H9 (cell line): ENCODE results near the gene UBE2Q1. TPM values are rescaled to one million over a fixed set of nuclear protein-coding genes. Genes with fewer than 3 reads are reported as not detected.

Experiments used
- DNase-seq: peaks from one replicate; pipeline ENCODE4 v3.0.0-alpha.2; 2017
- H2AFZ ChIP-seq: one replicate; pipeline ENCODE4 v1.6.1; 2013; ENCODE audit warnings: mild to moderate bottlenecking, low read length, control low read depth, moderate library complexity
- H2AK5ac ChIP-seq: 2 replicates; pipeline ENCODE4 v1.6.1; 2013; ENCODE audit warnings: low read length, control low read depth, mixed read lengths; ENCODE audit not compliant: insufficient read length
- H2BK120ac ChIP-seq: one replicate; pipeline ENCODE4 v1.6.1; 2013; ENCODE audit warnings: low read depth, mild to moderate bottlenecking, low read length, control low read depth, inconsistent platforms; ENCODE audit not compliant: poor library complexity, severe bottlenecking
- H2BK12ac ChIP-seq: 2 replicates; pipeline ENCODE4 v1.6.1; 2013; ENCODE audit warnings: low read length, control low read depth, mixed read lengths, low read depth; ENCODE audit not compliant: insufficient read length
- H2BK15ac ChIP-seq: 2 replicates; pipeline ENCODE4 v1.6.1; 2013; ENCODE audit warnings: low read depth, low read length, control low read depth
- H2BK20ac ChIP-seq: one replicate; pipeline ENCODE4 v1.6.1; 2013; ENCODE audit warnings: low read depth, mild to moderate bottlenecking, low read length, control low read depth, inconsistent platforms; ENCODE audit not compliant: poor library complexity, severe bottlenecking
- H2BK5ac ChIP-seq: 2 replicates; pipeline ENCODE4 v1.6.1; 2013; ENCODE audit warnings: low read length, control low read depth, mixed read lengths; ENCODE audit not compliant: insufficient read length
- H3K14ac ChIP-seq: 2 replicates; pipeline ENCODE4 v1.6.1; 2013; ENCODE audit warnings: low read length, control low read depth; ENCODE audit not compliant: insufficient read depth
- H3K18ac ChIP-seq: 2 replicates; pipeline ENCODE4 v1.6.1; 2013; ENCODE audit warnings: low read depth, mild to moderate bottlenecking, mixed read lengths, low read length, control low read depth; ENCODE audit not compliant: insufficient read length
- H3K23ac ChIP-seq: 2 replicates; pipeline ENCODE4 v1.6.1; 2013; ENCODE audit warnings: low read length, control low read depth, mixed read lengths, low read depth; ENCODE audit not compliant: insufficient read length
- H3K23me2 ChIP-seq: 2 replicates; pipeline ENCODE4 v1.6.1; 2013; ENCODE audit warnings: low read depth, mild to moderate bottlenecking, mixed read lengths, low read length, control low read depth; ENCODE audit not compliant: insufficient read length, poor library complexity, severe bottlenecking
- H3K27ac ChIP-seq: 2 replicates; pipeline ENCODE4 v1.5.1; 2013; ENCODE audit warnings: low read length, control low read depth, mixed read lengths, low read depth; ENCODE audit not compliant: insufficient read length
- H3K27me3 ChIP-seq: 2 replicates; pipeline ENCODE4 v1.6.1; 2013; ENCODE audit warnings: low read length, control low read depth, inconsistent platforms; ENCODE audit not compliant: insufficient read depth
- H3K4ac ChIP-seq: 2 replicates; pipeline ENCODE4 v1.6.1; 2013; ENCODE audit warnings: low read depth, mild to moderate bottlenecking, control low read depth, inconsistent platforms, low read length, moderate library complexity
- H3K4me1 ChIP-seq: 2 replicates; pipeline ENCODE4 v1.6.1; 2013; ENCODE audit warnings: low read length, control low read depth, inconsistent platforms; ENCODE audit not compliant: insufficient read depth
- H3K4me2 ChIP-seq: 2 replicates; pipeline ENCODE4 v1.6.1; 2013; ENCODE audit warnings: low read length, control low read depth, mixed read lengths; ENCODE audit not compliant: insufficient read length, insufficient read depth
- H3K56ac ChIP-seq: 2 replicates; pipeline ENCODE4 v1.6.1; 2013; ENCODE audit warnings: low read depth, mild to moderate bottlenecking, mixed read lengths, low read length, control low read depth; ENCODE audit not compliant: insufficient read length
- H3K79me1 ChIP-seq: 2 replicates; pipeline ENCODE4 v1.6.1; 2013; ENCODE audit warnings: low read depth, mild to moderate bottlenecking, moderate library complexity, low read length, control low read depth, inconsistent platforms; ENCODE audit not compliant: insufficient read depth, poor library complexity, severe bottlenecking
- H3K79me2 ChIP-seq: 2 replicates; pipeline ENCODE4 v1.6.1; 2013; ENCODE audit warnings: low read length, control low read depth, inconsistent platforms; ENCODE audit not compliant: insufficient read depth
- H3K9ac ChIP-seq: 2 replicates; pipeline ENCODE4 v1.6.1; 2013; ENCODE audit warnings: low read length, control low read depth, mixed read lengths; ENCODE audit not compliant: insufficient read length; ENCODE audit errors: extremely low read depth
- H3K9me3 ChIP-seq: one replicate; pipeline ENCODE4 v1.6.1; 2013; ENCODE audit warnings: low read depth, low read length, inconsistent platforms; ENCODE audit not compliant: control insufficient read depth
- H3T11ph ChIP-seq: one replicate; pipeline ENCODE4 v1.6.1; 2013; ENCODE audit warnings: mild to moderate bottlenecking, low read length, control low read depth, inconsistent platforms
- H4K20me1 ChIP-seq: one replicate; pipeline ENCODE4 v1.6.1; 2013; ENCODE audit not compliant: control insufficient read depth, insufficient read length, insufficient read depth
- H4K5ac ChIP-seq: 2 replicates; pipeline ENCODE4 v1.6.1; 2013; ENCODE audit warnings: low read depth, mild to moderate bottlenecking, mixed read lengths, low read length, control low read depth; ENCODE audit not compliant: insufficient read length
- H4K8ac ChIP-seq: replicated peaks from 2 replicates; pipeline ENCODE4 v1.6.1; 2013; ENCODE audit warnings: low read length, control low read depth, mixed read lengths, low read depth; ENCODE audit not compliant: insufficient read length
- H4K91ac ChIP-seq: 2 replicates; pipeline ENCODE4 v1.6.1; 2013; ENCODE audit warnings: low read depth, mild to moderate bottlenecking, moderate library complexity, mixed read lengths, low read length, control low read depth; ENCODE audit not compliant: insufficient read length
- H3K27ac Mint-ChIP-seq, 3 experiments: 2 replicates in 2 of 3; 3 replicates in 1 of 3; pipeline ENCODE4 v1.8.0; 2020 to 2021; ENCODE audit warnings: mixed read lengths in 3 of 3, mild to moderate bottlenecking in 1 of 3, moderate library complexity in 1 of 3
- H3K27me3 Mint-ChIP-seq: 2 replicates; pipeline ENCODE4 v1.8.0; 2021; ENCODE audit warnings: low read depth, mild to moderate bottlenecking, moderate library complexity, mixed read lengths
- H3K36me3 Mint-ChIP-seq, 3 experiments: 2 replicates in 2 of 3; 3 replicates in 1 of 3; pipeline ENCODE4 v1.8.0; 2020 to 2021; ENCODE audit warnings: low read depth in 3 of 3, mixed read lengths in 3 of 3; ENCODE audit not compliant: insufficient read depth in 1 of 3
- H3K4me1 Mint-ChIP-seq, 2 experiments: 2 replicates each; pipeline ENCODE4 v1.8.0; 2020; ENCODE audit warnings: mixed read lengths in 2 of 2
- H3K4me3 Mint-ChIP-seq, 2 experiments: 2 replicates in 1 of 2; 3 replicates in 1 of 2; pipeline ENCODE4 v1.8.0; 2020 to 2021; ENCODE audit warnings: mild to moderate bottlenecking in 2 of 2, mixed read lengths in 2 of 2, moderate library complexity in 1 of 2
- H3K9me3 Mint-ChIP-seq, 2 experiments: 2 replicates in 1 of 2; 3 replicates in 1 of 2; pipeline ENCODE4 v1.8.0; 2020; ENCODE audit warnings: mild to moderate bottlenecking in 2 of 2, mixed read lengths in 2 of 2, moderate library complexity in 1 of 2
- CTCF ChIP-seq: fragments of 200-600 bp; sonication (generic); conservative IDR thresholded peaks from 3 replicates; pipeline ENCODE4 v1.8.0; 2021; ENCODE audit warnings: antibody characterized with exemption, mild to moderate bottlenecking
- WGBS: extraction: QIAGEN DNeasy Blood & Tissue Kit; methylation state at CpG from one replicate; pipeline ENCODE4 v1.1.7; 2013; ENCODE audit warnings: missing lambda C conversion rate, low lambda C conversion rate, mixed read lengths; ENCODE audit not compliant: insufficient read length; ENCODE audit errors: extremely low coverage; 5-methylcytosine and 5-hydroxymethylcytosine counted together
- total RNA-seq: library from RNA; stranded (reverse); gene quantifications from 2 replicates; pipeline ENCODE4 v1.2.1, GENCODE V29; 2021

The UBE2Q1 gene
- total RNA-seq, 1 experiment from 2014 or later = 108 TPM

GRCh38 chr1:154556422-154556821 is 2.0 kb downstream of the UBE2Q1 start:
- H3K27ac Mint-ChIP-seq = peak overlapping the region; percentile 48 to 95 (median 83); a peak in 6 of 7 replicates
- WGBS = no CpG with 5 or more reads among the region's 4 CpGs
- H2BK120ac ChIP-seq = no peak overlapping the region

More at GRCh38 chr1:154556422-154556821, 2.0 kb downstream of the UBE2Q1 start:
- H3K27ac ChIP-seq = no peak overlapping the region
- no peak overlapping the region for H4K8ac ChIP-seq
- H3K4ac ChIP-seq = no peak overlapping the region
- peaks cover 5% of the 10 kb centered on the region for H3K79me1 ChIP-seq
- H2BK12ac ChIP-seq = no peak overlapping the region
- H3K79me2 ChIP-seq = peaks cover 9% of the 10 kb centered on the region; the same call in 1 of the 2 replicates
- H2BK15ac ChIP-seq = no peak overlapping the region
- H3K9me3 ChIP-seq = no peaks in the 10 kb centered on the region
- H3K4me1 ChIP-seq = no peaks in the 10 kb centered on the region; the same call in 1 of the 2 replicates
- H3K56ac ChIP-seq = no peak overlapping the region
- peak overlapping the region; percentile 88 to 97 for H3K4me3 Mint-ChIP-seq
- no peaks in the 10 kb centered on the region for H4K20me1 ChIP-seq
- H3K9me3 Mint-ChIP-seq = peaks cover 0 to 4% of the 10 kb centered on the region in 2 experiments; a peak in 1 of 5 replicates
- peak overlapping the region; percentile 97 for H3K4me2 ChIP-seq
- H3K9ac ChIP-seq = no peak overlapping the region
- no peak overlapping the region for H3K14ac ChIP-seq
- H3T11ph ChIP-seq = no peak overlapping the region
- H3K23ac ChIP-seq = no peak overlapping the region
- H4K91ac ChIP-seq = no peak overlapping the region
- no peak overlapping the region for H3K18ac ChIP-seq
- peaks cover 32 to 55% (median 51%) of the 10 kb centered on the region in 3 experiments for H3K36me3 Mint-ChIP-seq
- H2BK5ac ChIP-seq = no peak overlapping the region
- no peak for TF ChIP-seq CTCF
- H3K4me1 Mint-ChIP-seq = peaks cover 24 to 26% of the 10 kb centered on the region in 2 experiments
- no peak overlapping the region for H2BK20ac ChIP-seq
- no peaks in the 10 kb centered on the region for H3K27me3 Mint-ChIP-seq
- no peak overlapping the region for H2AK5ac ChIP-seq
- no peak for DNase-seq
- H3K23me2 ChIP-seq = peaks cover 11% of the 10 kb centered on the region
- no peaks in the 10 kb centered on the region for H3K27me3 ChIP-seq
- H2AFZ ChIP-seq = no peak overlapping the region
- no peak overlapping the region for H4K5ac ChIP-seq
